ENCODE results near the gene SHISAL1. TPM values are rescaled to one million over a fixed set of nuclear protein-coding genes. Genes with fewer than 3 reads are reported as not detected.
"Not testable (repeated sequence)": the region's sequence is repeated elsewhere in the genome, so short reads cannot be mapped to it uniquely, and the experiment has no call there.

SHISAL1 gene
- total RNA-seq, 1 experiment from 2014 or later, result 49.6 TPM

DNA sequence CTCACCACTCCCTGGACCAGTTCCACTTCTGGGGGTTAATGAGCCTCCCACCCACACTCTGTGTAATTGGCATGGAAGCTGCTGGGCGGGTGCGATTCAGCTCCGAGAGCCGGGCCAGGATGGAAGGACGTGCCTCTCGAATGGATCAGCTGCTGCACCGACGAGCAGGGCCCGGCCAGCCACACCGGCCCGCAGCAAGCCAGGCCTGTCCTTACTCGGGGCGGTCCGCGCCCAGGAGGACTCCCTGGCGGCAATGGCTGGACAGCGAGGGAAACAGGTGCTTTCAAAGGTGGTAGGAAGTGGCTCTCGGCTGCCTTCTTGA is 4.3 kb upstream of the SHISAL1 start:
- Histone ChIP-seq H3K9me3 (no peaks in the 10 kb centered on the region), H3K4me3 (no peak overlapping the region), H3K36me3 (peaks cover 17% of the 10 kb centered on the region), H3K27me3 (no peaks in the 10 kb centered on the region)
- DNase-seq, result no peak

DNA sequence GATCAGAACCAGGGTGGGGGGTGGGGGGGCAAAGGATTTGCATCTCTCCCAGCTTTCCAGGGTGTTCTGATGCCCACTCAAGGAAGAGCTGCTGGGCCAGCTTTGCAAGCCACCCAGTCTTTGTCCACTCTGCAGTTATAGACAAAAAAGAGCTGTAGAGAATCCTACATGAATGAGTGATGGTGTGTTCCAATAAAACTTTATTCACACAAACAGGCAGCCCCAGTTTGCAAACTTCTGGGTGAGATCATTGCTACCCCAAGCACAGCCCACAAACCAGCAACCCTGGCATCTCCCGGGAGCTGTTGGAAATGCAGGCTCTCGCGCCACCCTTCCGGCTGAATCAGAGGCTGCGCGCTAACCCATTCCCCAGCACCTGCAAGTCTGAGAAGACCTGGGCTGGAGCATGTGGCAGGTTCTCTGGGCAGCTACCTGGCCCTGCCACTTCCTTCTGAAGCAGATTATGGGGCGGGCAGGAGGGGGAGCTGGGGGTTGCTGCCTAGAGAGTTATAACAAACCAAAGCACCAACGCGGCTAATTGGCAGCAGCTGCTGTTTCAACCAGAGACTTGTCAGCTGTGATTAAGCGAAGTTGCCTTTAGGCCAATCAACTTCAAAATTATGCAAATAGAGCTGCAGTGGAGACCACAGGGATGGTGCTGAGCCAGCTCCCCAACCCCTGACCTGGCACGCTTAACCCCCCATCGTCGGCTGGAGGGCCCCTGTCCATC is 3.8 kb upstream of the SHISAL1 start:
- no peaks in the 10 kb centered on the region for H3K27me3 ChIP-seq
- H3K9me3 ChIP-seq, result no peaks in the 10 kb centered on the region
- peaks cover 17% of the 10 kb centered on the region for H3K36me3 ChIP-seq
- no peak for DNase-seq
- H3K4me3 ChIP-seq, result no peak overlapping the region

DNA sequence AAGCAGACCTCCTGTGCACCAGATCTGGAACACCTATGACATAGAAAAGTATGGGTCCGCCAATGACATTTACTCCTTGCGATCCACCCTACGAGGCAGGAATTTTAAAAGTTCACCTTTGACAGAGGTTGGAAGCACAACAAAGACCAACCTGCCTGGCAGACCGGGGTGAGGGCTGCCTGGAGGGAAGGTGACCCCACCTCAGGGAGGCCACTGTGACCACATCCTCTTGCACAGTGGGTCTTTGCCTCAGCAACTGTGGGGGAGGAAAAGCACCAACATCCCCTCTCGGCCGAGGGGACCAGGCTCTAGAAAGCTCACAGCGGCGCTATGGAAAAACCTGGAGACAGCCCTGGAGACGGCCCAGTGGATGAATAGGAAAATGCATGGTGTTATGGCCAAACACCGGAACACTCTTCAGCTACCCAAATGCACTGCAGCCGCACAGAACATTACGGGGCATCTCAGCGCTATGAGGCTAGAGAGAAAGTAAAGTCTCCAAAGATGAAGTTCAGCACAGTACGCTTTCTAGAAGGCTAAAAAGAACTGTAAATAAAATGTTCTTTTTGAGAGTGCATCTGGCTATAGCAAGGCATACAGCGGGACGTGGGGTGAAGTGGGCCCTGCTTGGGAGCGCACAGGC is 1.8 kb upstream of the SHISAL1 start:
- peaks cover 13% of the 10 kb centered on the region for H3K36me3 ChIP-seq
- DNase-seq, result no peak
- no peaks in the 10 kb centered on the region for H3K27me3 ChIP-seq
- no peaks in the 10 kb centered on the region for H3K9me3 ChIP-seq
- H3K4me3 ChIP-seq, result no peak overlapping the region

DNA sequence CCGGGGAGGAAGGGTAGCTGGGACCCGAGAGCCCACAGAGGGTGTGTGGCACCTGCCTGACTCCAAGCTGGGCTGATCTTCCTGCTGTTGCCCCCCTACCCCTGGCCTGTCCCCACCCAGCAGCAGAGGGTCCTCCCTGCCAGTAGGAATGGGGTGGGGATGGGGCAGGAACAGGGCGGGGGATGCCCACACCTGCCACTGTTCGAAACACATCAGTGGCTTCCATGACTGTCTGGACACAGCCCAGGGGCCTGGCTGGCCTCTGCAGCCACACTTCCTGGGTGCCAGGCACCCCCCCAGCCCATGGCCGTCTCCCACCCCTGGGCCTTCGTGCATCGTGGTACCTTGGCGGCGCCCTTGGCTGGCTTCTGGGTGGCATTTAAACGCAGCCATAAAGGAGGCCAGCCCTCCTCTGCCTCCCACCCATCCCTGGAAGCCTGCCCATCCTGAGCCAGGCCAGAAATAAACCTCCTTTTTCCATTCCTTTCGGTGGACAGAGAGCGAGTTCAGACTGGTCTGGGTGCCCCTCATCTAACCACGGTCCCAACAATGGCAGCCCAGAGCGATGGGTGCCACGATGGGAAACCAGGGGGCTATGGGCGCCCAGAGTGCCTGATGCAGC is 745 bp upstream of the SHISAL1 start:
- Histone ChIP-seq H3K27me3 (no peaks in the 10 kb centered on the region), H3K36me3 (peaks cover 9% of the 10 kb centered on the region), H3K9me3 (no peaks in the 10 kb centered on the region), H3K4me3 (no peak overlapping the region)
- no peak for DNase-seq

DNA sequence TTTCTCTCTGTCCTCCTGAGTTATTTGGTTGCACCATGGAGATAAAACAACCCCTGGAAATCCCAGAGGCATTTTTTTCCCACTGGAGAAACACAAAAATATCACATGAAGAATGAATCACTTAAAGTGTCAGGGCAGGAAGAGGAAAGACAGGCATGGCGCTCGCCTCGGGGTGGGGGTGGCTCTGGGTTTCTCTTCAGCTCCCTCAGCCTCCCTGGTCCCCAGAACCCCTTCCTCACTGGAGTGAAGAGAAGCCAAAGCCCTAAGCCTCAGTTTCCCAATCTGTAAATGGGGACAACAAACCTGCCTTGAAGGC is 938 bp downstream of the SHISAL1 start:
- H3K4me3 ChIP-seq, result no peak overlapping the region
- H3K36me3 ChIP-seq, result peaks cover 6% of the 10 kb centered on the region
- no peaks in the 10 kb centered on the region for H3K9me3 ChIP-seq
- no peak for DNase-seq
- no peaks in the 10 kb centered on the region for H3K27me3 ChIP-seq

DNA sequence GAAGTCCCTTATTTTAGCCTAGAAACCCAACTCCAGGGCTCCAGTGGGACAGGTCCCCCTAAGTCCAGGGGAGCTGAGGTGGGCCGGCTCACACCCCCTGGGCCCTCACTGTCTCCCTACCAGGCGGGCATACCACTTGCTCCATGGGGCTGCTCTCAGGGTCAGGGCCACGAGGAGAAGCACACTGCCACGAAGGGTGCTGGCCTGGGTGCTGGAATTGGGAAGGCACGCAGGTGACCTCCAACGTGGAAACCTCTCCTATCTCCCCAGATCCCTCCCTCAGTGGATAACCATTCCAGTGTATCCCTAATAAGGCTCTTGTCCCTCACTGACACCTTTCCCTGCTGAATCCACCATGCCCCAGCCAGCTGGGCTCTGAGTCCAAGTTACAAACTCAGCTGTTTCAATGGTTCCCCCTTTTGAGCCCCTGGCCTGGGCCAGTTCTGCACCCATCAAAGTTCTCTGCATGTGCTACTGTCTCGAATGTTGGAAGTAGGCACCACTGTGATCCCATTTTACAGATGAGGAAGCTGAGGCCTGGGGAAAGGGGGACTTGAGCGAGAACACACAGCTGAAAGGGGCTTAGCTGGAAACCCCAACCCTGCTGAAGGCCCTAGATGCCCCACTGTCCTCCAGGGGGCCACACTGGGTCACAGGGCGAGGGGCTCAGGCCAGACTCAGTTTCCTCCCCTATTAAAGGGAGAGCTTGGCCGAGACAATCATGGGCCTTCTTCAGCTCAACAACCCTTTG is 1.5 kb downstream of the SHISAL1 start:
- no peak overlapping the region for H3K4me3 ChIP-seq

DNA sequence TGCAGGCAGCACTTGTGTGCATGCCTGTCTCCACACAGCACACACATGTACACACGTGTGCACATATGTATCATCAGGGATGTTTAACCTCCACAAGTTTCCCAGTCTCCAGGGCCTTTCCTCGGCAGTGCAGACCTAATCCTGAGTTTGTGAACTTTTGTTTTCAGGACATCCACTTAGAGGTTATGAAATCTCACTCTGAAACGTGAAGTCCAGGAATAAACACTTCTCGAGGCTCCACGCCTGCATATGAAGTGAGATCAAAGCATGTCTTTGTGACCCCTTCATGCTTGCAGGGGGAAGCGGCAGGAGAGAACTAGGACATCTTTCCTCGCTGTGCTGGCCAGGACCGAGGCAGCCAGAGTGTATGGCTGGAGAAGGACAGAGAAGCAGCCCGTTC is 3.1 kb downstream of the SHISAL1 start:
- Histone ChIP-seq H3K36me3 (peaks cover 7% of the 10 kb centered on the region), H3K4me3 (no peak overlapping the region), H3K9me3 (no peaks in the 10 kb centered on the region), H3K27me3 (no peaks in the 10 kb centered on the region)
- no peak for DNase-seq

More for the DNA sequence above, 1.5 kb downstream of the SHISAL1 start:
- no peak for DNase-seq
- Histone ChIP-seq H3K9me3 (no peaks in the 10 kb centered on the region), H3K36me3 (peaks cover 6% of the 10 kb centered on the region), H3K27me3 (no peaks in the 10 kb centered on the region)

DNA sequence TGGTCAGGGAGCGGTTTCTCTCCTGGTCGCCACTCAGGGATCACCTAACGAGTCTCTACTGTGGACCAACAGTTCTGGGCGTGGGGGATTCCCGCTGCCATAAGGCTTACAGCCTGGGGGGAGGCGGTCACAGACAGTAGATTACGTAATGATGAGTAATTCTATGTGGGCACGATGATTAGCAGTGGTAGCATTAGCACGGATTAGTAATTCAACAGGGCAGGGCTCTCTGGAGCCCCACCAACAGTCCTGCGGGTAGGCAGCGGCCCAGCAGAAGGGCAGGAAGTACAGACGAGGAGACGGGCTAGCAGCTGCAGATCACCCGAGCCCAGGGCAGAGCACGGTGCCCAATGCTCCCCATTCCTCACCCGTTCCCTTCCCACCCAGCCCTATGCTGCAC is 3.6 kb downstream of the SHISAL1 start:
- peak; percentile 97 for DNase-seq
- Histone ChIP-seq H3K4me3 (no peak overlapping the region), H3K36me3 (peaks cover 7% of the 10 kb centered on the region), H3K9me3 (no peaks in the 10 kb centered on the region), H3K27me3 (no peaks in the 10 kb centered on the region)

DNA sequence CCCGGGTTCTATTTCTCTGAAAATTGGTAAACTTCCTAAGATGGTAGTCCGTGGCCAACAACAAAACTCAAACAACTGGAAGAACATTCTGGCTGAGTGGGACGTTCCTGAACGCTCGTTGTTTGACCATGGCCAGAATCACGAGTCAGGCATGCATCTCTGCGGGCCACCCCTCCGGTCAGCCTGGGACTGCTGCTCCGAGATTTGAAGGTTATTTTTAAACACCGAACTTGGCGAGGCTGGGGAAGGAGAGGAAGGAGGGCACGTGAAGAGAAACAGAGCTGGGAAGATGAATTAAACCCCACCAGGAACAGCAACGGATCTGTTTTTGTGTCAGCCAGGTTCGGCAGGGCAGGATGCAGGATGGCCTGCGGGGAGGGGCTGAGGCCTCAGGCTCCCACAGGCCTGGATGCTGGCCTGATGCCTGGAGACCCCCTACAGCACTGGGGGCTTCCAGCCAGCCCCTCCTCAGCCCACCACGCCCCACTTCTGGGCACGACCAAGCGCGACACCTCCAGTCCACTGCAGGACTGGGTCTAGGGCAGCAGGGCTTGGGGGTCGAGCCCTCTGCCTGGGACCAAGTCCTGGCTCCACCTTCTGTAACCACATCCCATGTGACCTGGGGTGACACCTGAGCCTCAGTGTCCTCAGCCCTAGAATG is 5.1 kb downstream of the SHISAL1 start:
- Histone ChIP-seq H3K36me3 (peaks cover 10% of the 10 kb centered on the region), H3K9me3 (no peaks in the 10 kb centered on the region), H3K27me3 (no peaks in the 10 kb centered on the region), H3K4me3 (no peak overlapping the region)
- no peak for DNase-seq

DNA sequence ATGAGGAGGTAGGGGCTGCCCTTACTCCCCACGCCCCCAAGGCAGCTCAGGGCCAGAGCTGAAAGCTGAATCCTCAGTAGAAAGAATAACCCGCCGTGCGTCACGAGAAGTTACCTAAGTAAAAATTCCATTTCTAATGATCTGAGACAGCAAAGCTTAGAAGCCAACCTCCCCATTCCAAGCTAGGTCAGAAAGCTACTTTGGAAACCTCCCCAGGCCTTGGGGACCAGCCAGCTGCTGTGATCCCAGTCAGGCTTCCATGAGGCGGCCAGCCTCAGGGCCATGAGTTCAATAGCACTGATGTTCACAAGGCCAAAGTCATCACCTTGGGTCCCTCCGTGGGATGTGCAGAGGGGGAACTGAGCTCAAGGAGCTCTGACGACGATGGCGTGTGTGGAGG is 6.9 kb downstream of the SHISAL1 start:
- peaks cover 10% of the 10 kb centered on the region for H3K36me3 ChIP-seq
- no peak overlapping the region for H3K4me3 ChIP-seq
- H3K9me3 ChIP-seq, result no peaks in the 10 kb centered on the region
- DNase-seq, result peak; percentile 37
- H3K27me3 ChIP-seq, result no peaks in the 10 kb centered on the region

DNA sequence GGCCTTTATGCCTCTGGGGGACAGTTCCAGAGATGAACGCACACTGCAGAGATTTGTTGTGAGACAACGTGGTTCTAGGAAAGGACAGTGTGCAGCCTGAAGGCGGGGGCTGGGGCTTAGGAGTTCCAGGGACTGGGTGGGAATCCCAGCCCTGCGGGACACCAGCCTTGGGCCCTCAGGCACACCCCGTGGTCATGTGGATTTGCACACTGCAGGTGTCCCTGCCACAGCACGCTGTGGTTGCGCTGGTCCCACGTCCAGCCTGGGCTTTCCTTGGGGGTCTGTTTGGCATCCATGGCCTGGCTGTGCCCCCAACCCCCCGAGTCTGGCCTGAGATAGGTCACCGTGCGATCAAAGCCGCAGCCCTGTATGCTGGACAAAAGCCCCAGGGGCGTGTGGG is 7.3 kb downstream of the SHISAL1 start:
- H3K27me3 ChIP-seq, result no peaks in the 10 kb centered on the region
- H3K36me3 ChIP-seq, result peaks cover 13% of the 10 kb centered on the region
- no peak overlapping the region for H3K4me3 ChIP-seq
- no peaks in the 10 kb centered on the region for H3K9me3 ChIP-seq
- no peak for DNase-seq

DNA sequence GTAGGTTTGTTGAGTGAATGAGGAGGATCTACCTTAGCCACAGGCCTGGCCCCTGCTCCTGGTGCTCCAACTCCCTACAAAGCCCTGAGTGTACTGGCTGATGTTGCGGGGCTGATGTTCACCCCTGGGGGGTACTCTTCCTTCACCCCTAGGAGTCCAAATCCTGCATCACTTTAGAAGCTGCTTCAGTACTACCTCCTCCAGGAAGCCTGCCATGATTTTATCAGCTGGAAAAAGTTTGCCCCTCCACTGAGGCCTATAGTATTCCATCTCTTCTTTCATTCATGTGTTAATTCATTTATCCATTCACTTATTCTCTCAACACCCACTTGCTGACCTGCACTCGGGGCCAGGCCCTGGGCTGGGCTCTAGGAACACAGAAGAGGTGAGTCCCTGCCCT is 7.8 kb downstream of the SHISAL1 start:
- Histone ChIP-seq H3K4me3 (no peak overlapping the region), H3K36me3 (peaks cover 16% of the 10 kb centered on the region), H3K9me3 (no peaks in the 10 kb centered on the region), H3K27me3 (no peaks in the 10 kb centered on the region)
- no peak for DNase-seq

DNA sequence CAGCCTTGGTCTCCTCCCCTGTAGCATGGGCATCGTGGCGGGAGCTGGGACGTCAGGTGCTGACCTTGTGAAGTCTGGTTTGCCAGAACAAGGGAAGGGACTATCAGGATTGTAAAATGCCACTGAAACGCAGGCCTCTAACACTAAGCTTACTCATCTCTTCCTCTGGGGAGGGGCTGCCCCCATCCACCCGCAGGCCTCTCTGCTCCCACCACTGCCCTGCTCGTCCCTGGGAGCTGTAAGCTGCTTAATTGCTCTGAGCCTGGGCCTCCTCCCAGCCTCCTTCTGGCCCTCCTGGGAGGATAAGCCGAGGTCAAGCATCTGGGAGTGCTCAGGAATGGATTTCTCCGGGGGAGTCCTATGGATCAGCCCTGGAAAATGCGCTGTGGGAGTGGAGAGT is 8.4 kb downstream of the SHISAL1 start:
- Histone ChIP-seq H3K36me3 (peaks cover 19% of the 10 kb centered on the region), H3K27me3 (no peaks in the 10 kb centered on the region), H3K9me3 (no peaks in the 10 kb centered on the region), H3K4me3 (no peak overlapping the region)
- peak; percentile 38 for DNase-seq

DNA sequence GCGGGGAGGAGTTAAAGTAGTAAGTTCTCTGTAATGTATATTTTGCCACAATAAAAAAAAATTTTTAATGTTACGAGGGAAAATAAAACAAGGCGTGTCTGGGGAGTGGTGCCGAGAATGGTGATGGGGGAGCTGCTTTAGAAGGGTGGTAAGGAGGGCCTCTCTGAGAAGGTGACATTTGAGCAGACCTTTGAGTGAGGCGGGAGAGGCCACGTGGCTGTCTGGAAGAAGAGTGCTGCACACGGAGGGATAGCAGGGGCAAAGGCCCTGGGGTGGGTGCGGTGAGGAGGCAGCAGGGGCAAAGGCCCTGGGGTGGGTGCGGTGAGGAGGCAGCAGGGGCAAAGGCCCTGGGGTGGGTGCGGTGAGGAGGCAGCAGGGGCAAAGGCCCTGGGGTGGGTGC is 10.4 kb downstream of the SHISAL1 start:
- H3K4me3 ChIP-seq, result not testable (repeated sequence)

DNA sequence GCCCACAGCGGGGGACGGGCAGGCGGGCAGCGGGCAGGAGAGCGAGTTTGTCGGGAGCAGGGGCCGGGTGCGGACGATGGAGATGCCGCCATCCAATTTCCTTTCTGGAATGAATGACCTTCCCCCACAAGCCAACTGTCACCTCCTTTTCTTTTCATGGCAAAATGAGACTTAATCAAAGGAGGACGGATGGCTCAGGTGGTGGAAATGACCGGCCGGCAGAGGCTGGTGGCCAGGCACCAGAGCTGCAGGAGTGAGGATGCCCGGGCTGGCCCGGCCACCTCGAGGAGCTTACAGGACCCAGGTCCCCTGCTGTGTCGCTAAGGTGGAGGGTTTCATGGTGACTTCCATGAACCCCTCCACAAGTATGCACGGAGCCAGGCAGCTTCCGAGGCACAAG is 11.7 kb downstream of the SHISAL1 start:
- Histone ChIP-seq H3K9me3 (no peaks in the 10 kb centered on the region), H3K27me3 (no peaks in the 10 kb centered on the region), H3K36me3 (peaks cover 39% of the 10 kb centered on the region), H3K4me3 (no peak overlapping the region)
- no peak for DNase-seq

More for the DNA sequence above, 10.4 kb downstream of the SHISAL1 start:
- not testable (repeated sequence) for H3K9me3 ChIP-seq, H3K27me3 ChIP-seq, DNase-seq
- peaks cover 26% of the 10 kb centered on the region for H3K36me3 ChIP-seq

DNA sequence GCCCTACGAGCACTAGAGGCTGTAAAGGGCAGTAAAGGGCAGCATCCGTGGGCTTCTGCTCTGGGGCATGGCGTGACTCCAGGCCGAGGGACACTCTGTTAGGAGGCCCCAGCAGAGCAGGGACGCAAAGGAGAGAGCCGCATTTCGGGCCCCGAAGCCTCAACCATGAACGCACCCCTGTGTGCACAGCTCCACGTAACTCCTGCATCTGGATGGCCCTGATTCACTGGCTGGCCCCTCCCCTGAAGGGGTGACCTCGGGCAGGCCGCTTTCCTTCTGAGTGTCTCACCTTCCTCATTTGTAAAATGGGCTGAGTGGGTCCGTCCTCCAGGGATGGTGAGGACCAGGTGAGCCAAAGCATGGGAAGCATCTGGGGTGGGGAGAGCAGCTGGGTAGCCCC is 13.6 kb downstream of the SHISAL1 start:
- Histone ChIP-seq H3K36me3 (peaks cover 34% of the 10 kb centered on the region), H3K9me3 (0 out of 2 replicates have a peak, but pooled peaks cover 3% of the 10 kb centered on the region), H3K27me3 (no peaks in the 10 kb centered on the region), H3K4me3 (no peak overlapping the region)
- no peak for DNase-seq
